HepG2 (cell line): Measurements from ENCODE around the gene ADAMTS4. TPM values are rescaled to one million over a fixed set of nuclear protein-coding genes. Genes with fewer than 3 reads are reported as not detected.
A peak's percentile ranks its signal among the peaks of the same experiment; 100 is the strongest.

ENCODE experiments used
- FOXK1 ChIP-seq: sonication (generic); formaldehyde crosslinking; IDR thresholded peaks from 2 replicates; pipeline ENCODE4 v1.4.0; 2020; ENCODE audit warnings: low read depth, missing genetic modification reagents, borderline replicate concordance
- GMEB1 ChIP-seq: sonication (generic); formaldehyde crosslinking; IDR thresholded peaks from 2 replicates; pipeline ENCODE4 v1.5.1; 2020; ENCODE audit warnings: missing genetic modification reagents, mild to moderate bottlenecking, borderline replicate concordance
- MAFK ChIP-seq, 2 experiments: IDR thresholded peaks in 1 of 2; conservative IDR thresholded peaks in 1 of 2; 2 replicates each; pipeline ENCODE4 v1.6.1; 2011; ENCODE audit warnings: improper control_type of control experiment in 2 of 2, low read length in 2 of 2
- MAZ ChIP-seq, 2 experiments: sonication (generic) in 1 of 2; formaldehyde crosslinking in 1 of 2; IDR thresholded peaks; 2 replicates each; pipeline versions ENCODE4 v1.5.0 to v1.6.1; 2012 to 2020; ENCODE audit warnings: low read depth in 2 of 2, mild to moderate bottlenecking in 2 of 2, borderline replicate concordance in 1 of 2, improper control_type of control experiment in 1 of 2, low read length in 1 of 2, missing genetic modification reagents in 1 of 2, moderate library complexity in 1 of 2
- MNT ChIP-seq: fragments of 450-650 bp; IDR thresholded peaks from 2 replicates; pipeline ENCODE4 v1.6.1; 2016
- SIN3A ChIP-seq: IDR thresholded peaks from 2 replicates; pipeline ENCODE4 v1.6.1; 2011; ENCODE audit warnings: low read depth, mild to moderate bottlenecking, control low read depth, low read length, borderline replicate concordance
- SMYD3 ChIP-seq: sonication (generic); formaldehyde crosslinking; IDR thresholded peaks from 2 replicates; pipeline ENCODE4 v1.8.1; 2023; ENCODE audit warnings: mild to moderate bottlenecking, missing genetic modification reagents
- TARDBP ChIP-seq: sonication (generic); formaldehyde crosslinking; IDR thresholded peaks from 2 replicates; pipeline ENCODE4 v1.8.0; 2022; ENCODE audit warnings: mild to moderate bottlenecking, missing genetic modification reagents
- THYN1 ChIP-seq: sonication (generic); formaldehyde crosslinking; IDR thresholded peaks from 2 replicates; pipeline ENCODE4 v1.8.1; 2023; ENCODE audit warnings: low read depth, mild to moderate bottlenecking, moderate library complexity, missing genetic modification reagents, borderline replicate concordance
- ZBTB26 ChIP-seq: IDR thresholded peaks from 2 replicates; pipeline ENCODE4 v1.6.1; 2016; ENCODE audit warnings: missing compliant biosample characterization, missing genetic modification reagents, borderline replicate concordance
- ZHX1 ChIP-seq: sonication (generic); formaldehyde crosslinking; IDR thresholded peaks from 2 replicates; pipeline ENCODE4 v1.8.1; 2022; ENCODE audit warnings: low read depth, mild to moderate bottlenecking, missing genetic modification reagents
- ZNF235 ChIP-seq: sonication (generic); formaldehyde crosslinking; IDR thresholded peaks from 2 replicates; pipeline ENCODE4 v1.8.1; 2023; ENCODE audit warnings: mild to moderate bottlenecking, missing genetic modification reagents, borderline replicate concordance
- ZNF333 ChIP-seq: sonication (generic); formaldehyde crosslinking; IDR thresholded peaks from 2 replicates; pipeline ENCODE4 v1.4.0; 2020; ENCODE audit warnings: mild to moderate bottlenecking, missing genetic modification reagents, borderline replicate concordance
- ZNF432 ChIP-seq: sonication (generic); formaldehyde crosslinking; IDR thresholded peaks from 2 replicates; pipeline ENCODE4 v1.5.0; 2020; ENCODE audit warnings: missing genetic modification reagents, mild to moderate bottlenecking, borderline replicate concordance
- ZNF503 ChIP-seq: sonication (generic); formaldehyde crosslinking; IDR thresholded peaks from 2 replicates; pipeline ENCODE4 v1.4.0; 2020; ENCODE audit warnings: missing genetic modification reagents
- ZNF724P ChIP-seq: sonication (generic); formaldehyde crosslinking; IDR thresholded peaks from 2 replicates; pipeline ENCODE4 v1.8.0; 2022; ENCODE audit warnings: missing genetic modification reagents, borderline replicate concordance
- ZNF850 ChIP-seq: sonication (generic); formaldehyde crosslinking; conservative IDR thresholded peaks from 2 replicates; pipeline ENCODE4 v1.9.0; 2021; ENCODE audit warnings: mild to moderate bottlenecking, missing genetic modification reagents
- ZNF883 ChIP-seq: sonication (generic); formaldehyde crosslinking; IDR thresholded peaks from 2 replicates; pipeline ENCODE4 v1.5.1; 2020; ENCODE audit warnings: mild to moderate bottlenecking, missing genetic modification reagents; ENCODE audit errors: not compliant biosample characterization
- polyA plus RNA-seq, 8 experiments: library from polyadenylated mRNA; depleted of rRNA in 3 of 8; stranded (reverse) in 7 of 8; unstranded in 1 of 8; fragments of >200 nt; fragmentation: Illumina TruSeq in 4 of 8; extraction: Trizol in 4 of 8; gene quantifications; 2 replicates each; pipeline versions ENCODE4 v1.2.1 to v1.2.3, GENCODE V29; 2011 to 2016; ENCODE audit warnings: low read depth in 4 of 8, missing spikeins in 1 of 8, mixed read lengths in 1 of 8; ENCODE audit not compliant: insufficient read depth in 1 of 8
- total RNA-seq, 5 experiments: library from RNA; depleted of rRNA; stranded (reverse); fragments of >200 nt; fragmentation: Illumina TruSeq; extraction: Trizol; gene quantifications; 2 replicates each; pipeline ENCODE4 v1.2.3, GENCODE V29; 2016; ENCODE audit warnings: low read depth in 1 of 5

The ADAMTS4 gene
- total and polyA plus RNA-seq, 2 of the 13 experiments (the other 11 are each of a cell fraction or from before 2014, with no cell fraction given): 0.51 to 1.7 TPM

GRCh38 chr1:161153682-161154337, 45.0 kb downstream of the ADAMTS4 start, which contains the start of gene UFC1 (continued):
- TF ChIP-seq GMEB1 (CRISPR knock-in tag): peak; percentile 63; the same call in 1 of the 2 replicates
- TF ChIP-seq MNT: 0 out of 2 replicates have a peak, but pooled peaks have one; percentile 12
- TF ChIP-seq ZNF883: no peak
- 0 out of 2 replicates have a peak, but pooled peaks have one; percentile 63 for TF ChIP-seq SIN3A
- TF ChIP-seq FOXK1 (CRISPR knock-in tag): peak; percentile 71; the same call in 1 of the 2 replicates
- 0 out of 2 replicates have a peak, but pooled peaks have one; percentile 2 for TF ChIP-seq ZNF850 (CRISPR knock-in tag)
- TF ChIP-seq TARDBP: peak; percentile 87
- no peak for TF ChIP-seq ZNF235 (CRISPR knock-in tag)
- TF ChIP-seq ZHX1 (CRISPR knock-in tag): peak; percentile 77
- TF ChIP-seq ZNF432 (CRISPR knock-in tag): no peak
- TF ChIP-seq ZNF333 (CRISPR knock-in tag): no peak
- TF ChIP-seq SMYD3: peak; percentile 37; the same call in 1 of the 2 replicates
- TF ChIP-seq MAFK (conservative IDR thresholded peaks at IDR 0.05 in 1 of 2, IDR thresholded peaks at IDR 0.05 in 1 of 2; ENCODE audit: low read length in 2 of 2): no peak
- 0 out of 2 replicates have a peak, but pooled peaks have one; percentile 17 for TF ChIP-seq ZBTB26
- no peak for TF ChIP-seq THYN1 (CRISPR knock-in tag)
- TF ChIP-seq ZNF503 (CRISPR knock-in tag): no peak
- no peak for TF ChIP-seq MAZ (IDR thresholded peaks at IDR 0.05; ENCODE audit: borderline replicate concordance, low read depth, low read length)
- peak; percentile 33 for TF ChIP-seq MAZ (CRISPR knock-in tag; IDR thresholded peaks at IDR 0.05; ENCODE audit: low read depth)
- TF ChIP-seq ZNF724P (CRISPR knock-in tag): 0 out of 2 replicates have a peak, but pooled peaks have one; percentile 40
